HepG2 (cell line): ENCODE measurements around the gene NRSN2. TPM values are rescaled to one million over a fixed set of nuclear protein-coding genes. Genes with fewer than 3 reads are reported as not detected.
A peak's percentile ranks its signal among the peaks of the same experiment; 100 is the strongest.

Experiments used
- AGO1 ChIP-seq: fragments of 200-400 bp; formaldehyde crosslinking; IDR thresholded peaks from 2 replicates; pipeline ENCODE4 v1.6.1; 2017; ENCODE audit warnings: mild to moderate bottlenecking, low read depth, low read length, moderate library complexity; ENCODE audit not compliant: poor library complexity, severe bottlenecking
- CREB3 ChIP-seq: sonication (generic); formaldehyde crosslinking; IDR thresholded peaks from 2 replicates; pipeline ENCODE4 v1.5.0; 2020; ENCODE audit warnings: missing genetic modification reagents
- HNF1A ChIP-seq, 2 experiments: sonication (generic) in 1 of 2; formaldehyde crosslinking in 1 of 2; IDR thresholded peaks; 2 replicates each; pipeline versions ENCODE4 v1.4.0 to v1.6.1; 2016 to 2020; ENCODE audit warnings: borderline replicate concordance in 1 of 2, low read depth in 1 of 2, mild to moderate bottlenecking in 1 of 2, missing genetic modification reagents in 1 of 2
- KDM6A ChIP-seq: IDR thresholded peaks from 2 replicates; pipeline ENCODE4 v1.6.1; 2016; ENCODE audit warnings: low read depth
- KLF16 ChIP-seq, 2 experiments: sonication (generic) in 1 of 2; formaldehyde crosslinking in 1 of 2; IDR thresholded peaks; 2 replicates each; pipeline versions ENCODE4 v1.6.1 to v1.8.0; 2016 to 2023; ENCODE audit warnings: missing genetic modification reagents in 2 of 2, missing compliant biosample characterization in 1 of 2
- LRRFIP1 ChIP-seq: sonication (generic); formaldehyde crosslinking; conservative IDR thresholded peaks from 2 replicates; pipeline ENCODE4 v1.4.0; 2020; ENCODE audit warnings: missing genetic modification reagents
- NR3C1 ChIP-seq: sonication (generic); formaldehyde crosslinking; IDR thresholded peaks from 2 replicates; pipeline ENCODE4 v1.4.0; 2020; ENCODE audit warnings: missing genetic modification reagents
- PRPF4 ChIP-seq: fragments of 200-400 bp; formaldehyde crosslinking; IDR thresholded peaks from 2 replicates; pipeline ENCODE4 v1.6.1; 2016; ENCODE audit warnings: low read length, low read depth; ENCODE audit not compliant: poor library complexity, severe bottlenecking
- SMAD3 ChIP-seq: sonication (generic); formaldehyde crosslinking; IDR thresholded peaks from 2 replicates; pipeline ENCODE4 v1.4.0; 2020; ENCODE audit warnings: missing genetic modification reagents
- ZFP36L1 ChIP-seq: sonication (generic); formaldehyde crosslinking; IDR thresholded peaks from 2 replicates; pipeline ENCODE4 v1.8.0; 2022; ENCODE audit warnings: mild to moderate bottlenecking, missing genetic modification reagents, moderate library complexity
- ZGPAT ChIP-seq: IDR thresholded peaks from 2 replicates; pipeline ENCODE4 v1.6.1; 2016; ENCODE audit warnings: mild to moderate bottlenecking
- ZNF256 ChIP-seq: sonication (generic); formaldehyde crosslinking; conservative IDR thresholded peaks from 2 replicates; pipeline ENCODE4 v1.4.0; 2020; ENCODE audit warnings: missing genetic modification reagents
- ZNF652 ChIP-seq: IDR thresholded peaks from 2 replicates; pipeline ENCODE4 v1.6.1; 2016; ENCODE audit warnings: low read depth, borderline replicate concordance
- ZNF775 ChIP-seq: sonication (generic); formaldehyde crosslinking; IDR thresholded peaks from 2 replicates; pipeline ENCODE4 v1.4.0; 2020; ENCODE audit warnings: missing genetic modification reagents, mild to moderate bottlenecking, moderate library complexity, borderline replicate concordance
- ZSCAN22 ChIP-seq: sonication (generic); formaldehyde crosslinking; IDR thresholded peaks from 2 replicates; pipeline ENCODE4 v1.4.0; 2020; ENCODE audit warnings: mild to moderate bottlenecking, missing genetic modification reagents
- ZSCAN31 ChIP-seq: sonication (generic); formaldehyde crosslinking; IDR thresholded peaks from 2 replicates; pipeline ENCODE4 v1.5.0; 2020; ENCODE audit warnings: low read depth, mild to moderate bottlenecking, missing genetic modification reagents
- polyA plus RNA-seq, 8 experiments: library from polyadenylated mRNA; depleted of rRNA in 3 of 8; stranded (reverse) in 7 of 8; unstranded in 1 of 8; fragments of >200 nt; fragmentation: Illumina TruSeq in 4 of 8; extraction: Trizol in 4 of 8; gene quantifications; 2 replicates each; pipeline versions ENCODE4 v1.2.1 to v1.2.3, GENCODE V29; 2011 to 2016; ENCODE audit warnings: low read depth in 4 of 8, missing spikeins in 1 of 8, mixed read lengths in 1 of 8; ENCODE audit not compliant: insufficient read depth in 1 of 8
- total RNA-seq, 5 experiments: library from RNA; depleted of rRNA; stranded (reverse); fragments of >200 nt; fragmentation: Illumina TruSeq; extraction: Trizol; gene quantifications; 2 replicates each; pipeline ENCODE4 v1.2.3, GENCODE V29; 2016; ENCODE audit warnings: low read depth in 1 of 5

NRSN2 gene
- total and polyA plus RNA-seq, 2 of the 13 experiments (the other 11 are each of a cell fraction or from before 2014, with no cell fraction given): 32.3 to 49.4 TPM

- TF ChIP-seq HNF1A (IDR thresholded peaks at IDR 0.05; ENCODE audit: low read depth) (no peak), HNF1A (CRISPR knock-in tag; IDR thresholded peaks at IDR 0.05; ENCODE audit: borderline replicate concordance) (peak; percentile 89), ZNF256 (CRISPR knock-in tag) (peak; percentile 67; the same call in 1 of the 2 replicates), ZGPAT (peak; percentile 96), ZSCAN22 (peak; percentile 57; the same call in 1 of the 2 replicates), AGO1 (peak; percentile 81), LRRFIP1 (CRISPR knock-in tag) (no peak), ZSCAN31 (CRISPR knock-in tag) (peak; percentile 75; the same call in 1 of the 2 replicates), SMAD3 (CRISPR knock-in tag) (peak; percentile 91), KLF16 (CRISPR knock-in tag; IDR thresholded peaks at IDR 0.05) (peak in 1 of 2 experiments; percentile 94; a peak in 2 of 4 replicates), ZFP36L1 (CRISPR knock-in tag) (no peak; the same call in none of the 2 replicates), CREB3 (CRISPR knock-in tag) (peak; percentile 58), PRPF4 (no peak), NR3C1 (CRISPR knock-in tag) (no peak), ZNF652 (CRISPR knock-in tag) (no peak), ZNF775 (CRISPR knock-in tag) (no peak), KDM6A (no peak)
These were observed 34.1 kb downstream of the NRSN2 start (continued) for GRCh38 chr20:380763-381580.
